CD4-positive, alpha-beta memory T cell (primary cell): ENCODE measurements around the gene NBEAL2. TPM values are rescaled to one million over a fixed set of nuclear protein-coding genes. Genes with fewer than 3 reads are reported as not detected.

ENCODE experiments used
- CTCF ChIA-PET: fragments of 350-600 bp; sonication (Branson Sonifier 250); formaldehyde crosslinking; loops from one replicate; lab custom pipeline; 2021; ENCODE audit warnings: inconsistent platforms; ENCODE audit not compliant: partially characterized antibody; lab: Charles Lee
- POLR2A ChIA-PET: fragments of 350-600 bp; sonication (Branson Sonifier 250); formaldehyde crosslinking; loops from one replicate; lab custom pipeline; 2021; ENCODE audit not compliant: partially characterized antibody; lab: Charles Lee
- DNase-seq, 5 donors: peaks; one replicate each; pipeline versions ENCODE4 v3.0.0 to v3.0.0-alpha.2; 2020 to 2022; ENCODE audit warnings: mixed read lengths in 1 of 5
- H3K27ac ChIP-seq: one replicate; pipeline ENCODE4 v1.7.0; 2013; ENCODE audit warnings: low read depth, low read length
- H3K27me3 ChIP-seq: 2 replicates; pipeline ENCODE4 v1.7.0; 2013; ENCODE audit warnings: mild to moderate bottlenecking, low read length, moderate library complexity; ENCODE audit not compliant: insufficient read depth
- H3K36me3 ChIP-seq: 2 replicates; pipeline ENCODE4 v1.7.0; 2013; ENCODE audit warnings: mild to moderate bottlenecking, low read length, moderate library complexity; ENCODE audit not compliant: insufficient read depth
- H3K4me1 ChIP-seq: 2 replicates; pipeline ENCODE4 v1.7.0; 2013; ENCODE audit warnings: mild to moderate bottlenecking, low read length, moderate library complexity; ENCODE audit not compliant: insufficient read depth
- H3K4me3 ChIP-seq, 2 donors: one replicate each; pipeline ENCODE4 v1.7.0; 2013; ENCODE audit warnings: low read length in 2 of 2, mild to moderate bottlenecking in 1 of 2
- H3K9me3 ChIP-seq, 2 donors: one replicate each; pipeline ENCODE4 v1.7.0; 2013; ENCODE audit warnings: low read length in 2 of 2, control low read depth in 1 of 2; ENCODE audit not compliant: control insufficient read depth in 1 of 2
- H3K27ac Mint-ChIP-seq, 7 donors: one replicate each; pipeline ENCODE4 v1.8.0; 2020 to 2021; ENCODE audit warnings: mixed read lengths in 7 of 7, mild to moderate bottlenecking in 6 of 7, inconsistent platforms in 3 of 7, moderate library complexity in 3 of 7
- H3K27me3 Mint-ChIP-seq, 2 donors: one replicate each; pipeline ENCODE4 v1.8.0; 2020 to 2021; ENCODE audit warnings: mixed read lengths in 2 of 2
- H3K36me3 Mint-ChIP-seq, 2 donors: one replicate each; pipeline ENCODE4 v1.8.0; 2020 to 2021; ENCODE audit warnings: mixed read lengths in 2 of 2, inconsistent platforms in 1 of 2, mild to moderate bottlenecking in 1 of 2
- H3K4me1 Mint-ChIP-seq, 4 donors: one replicate each; pipeline ENCODE4 v1.8.0; 2020 to 2021; ENCODE audit warnings: mixed read lengths in 4 of 4, mild to moderate bottlenecking in 1 of 4
- H3K4me3 Mint-ChIP-seq, 8 donors: one replicate each; pipeline ENCODE4 v1.8.0; 2020 to 2021; ENCODE audit warnings: mixed read lengths in 8 of 8, mild to moderate bottlenecking in 7 of 8, moderate library complexity in 6 of 8, inconsistent platforms in 3 of 8
- H3K9me3 Mint-ChIP-seq, 8 donors: one replicate each; pipeline ENCODE4 v1.8.0; 2020 to 2021; ENCODE audit warnings: mixed read lengths in 8 of 8, mild to moderate bottlenecking in 5 of 8, inconsistent platforms in 3 of 8, moderate library complexity in 1 of 8
- intact Hi-C: fragments of 100-400 bp; cut with micrococcal nuclease; formaldehyde crosslinking; loops from one replicate; pipeline ENCODE4 v1.15.1; 2023
- polyA plus RNA-seq, 2 donors: library from polyadenylated mRNA; unstranded; fragments of 300-500 nt; fragmentation: Illumina TruSeq; gene quantifications; one replicate each; pipeline ENCODE4 v1.2.3, GENCODE V29; 2021
- total RNA-seq, 2 experiments: library from RNA; stranded (reverse); gene quantifications; one replicate each; pipeline ENCODE4 v1.2.3, GENCODE V29; 2021

NBEAL2 gene
- total and polyA plus RNA-seq, 4 experiments from 2014 or later = 4.5 to 147 (median 79.8) TPM

GRCh38 chr3:47008234-47008796 lies 28.8 kb downstream of the NBEAL2 start:
- intact Hi-C loops = loop anchor here (10.0 kb wide), 1 partner anchor 316 kb away; no protein-coding TSS in a partner anchor
- ChIA-PET POLR2A (interaction anchor here (0.8 to 1.1 kb wide), 2 partner anchors 10 to 29 kb away, joined by 4 to 5 read pairs; partner anchors contain the start of gene NBEAL2), CTCF (interaction anchor here (1.2 to 1.6 kb wide), 2 partner anchors 9 to 10 kb away, joined by 3 read pairs; no protein-coding TSS in a partner anchor)
- no peak overlapping the region for H3K27ac ChIP-seq
- no peaks in the 10 kb centered on the region for H3K27me3 ChIP-seq
- no peak overlapping the region for H3K4me3 ChIP-seq
- peaks cover 49% of the 10 kb centered on the region for H3K36me3 ChIP-seq
- H3K4me1 ChIP-seq = no peaks in the 10 kb centered on the region
- H3K9me3 ChIP-seq = no peaks in the 10 kb centered on the region
- Mint-ChIP-seq H3K27ac (peak overlapping the region in 5 of 7 donors; percentile 15 to 89 (median 55)), H3K27me3 (no peaks in the 10 kb centered on the region), H3K4me1 (peaks cover 0 to 12% (median 3%) of the 10 kb centered on the region in 4 donors), H3K4me3 (peak overlapping the region in 4 of 8 donors; percentile 28 to 57 (median 44)), H3K9me3 (peaks cover 0 to 3% (median 0%) of the 10 kb centered on the region in 8 donors), H3K36me3 (peaks cover 23 to 56% of the 10 kb centered on the region in 2 donors)
- no peak for DNase-seq

GRCh38 chr3:47008851-47009224 lies 29.4 kb downstream of the NBEAL2 start:
- H3K27me3 Mint-ChIP-seq = no peaks in the 10 kb centered on the region
- H3K9me3 ChIP-seq = no peaks in the 10 kb centered on the region
- H3K27ac Mint-ChIP-seq = peak overlapping the region in 5 of 7 donors; percentile 15 to 89 (median 55)
- peak overlapping the region in 5 of 8 donors; percentile 28 to 57 (median 45) for H3K4me3 Mint-ChIP-seq
- peaks cover 44% of the 10 kb centered on the region for H3K36me3 ChIP-seq
- DNase-seq = no peak
- H3K27me3 ChIP-seq = no peaks in the 10 kb centered on the region
- CTCF ChIA-PET = no interaction called here
- peaks cover 2 to 12% (median 4%) of the 10 kb centered on the region in 4 donors for H3K4me1 Mint-ChIP-seq
- no peak overlapping the region for H3K27ac ChIP-seq
- intact Hi-C loops = loop anchor here (10.0 kb wide), 1 partner anchor 316 kb away; no protein-coding TSS in a partner anchor
- no peak overlapping the region for H3K4me3 ChIP-seq
- POLR2A ChIA-PET = interaction anchor here (0.8 to 1.1 kb wide), 3 partner anchors 11 to 31 kb away, joined by 4 to 5 read pairs (median 5); partner anchors contain the start of gene NBEAL2
- H3K9me3 Mint-ChIP-seq = peaks cover 0 to 3% (median 0%) of the 10 kb centered on the region in 8 donors
- no peaks in the 10 kb centered on the region for H3K4me1 ChIP-seq
- peaks cover 19 to 55% of the 10 kb centered on the region in 2 donors for H3K36me3 Mint-ChIP-seq

GRCh38 chr3:47009225-47010110 lies 30.0 kb downstream of the NBEAL2 start:
- Histone ChIP-seq H3K4me3 (no peak overlapping the region), H3K27ac (peak overlapping the region; percentile 14), H3K27me3 (no peaks in the 10 kb centered on the region), H3K36me3 (peaks cover 37% of the 10 kb centered on the region), H3K9me3 (no peaks in the 10 kb centered on the region), H3K4me1 (no peaks in the 10 kb centered on the region)
- Mint-ChIP-seq H3K36me3 (peaks cover 15 to 55% of the 10 kb centered on the region in 2 donors), H3K27ac (peak overlapping the region in 6 of 7 donors; percentile 4 to 79 (median 30)), H3K9me3 (peaks cover 0 to 3% (median 0%) of the 10 kb centered on the region in 8 donors), H3K4me1 (peaks cover 2 to 12% (median 7%) of the 10 kb centered on the region in 4 donors), H3K27me3 (no peaks in the 10 kb centered on the region), H3K4me3 (peak overlapping the region in 6 of 8 donors; percentile 43 to 74 (median 52))
- intact Hi-C loops = loop anchor here (10.0 kb wide), 1 partner anchor 315 kb away; no protein-coding TSS in a partner anchor
- CTCF ChIA-PET = no interaction called here
- DNase-seq = peak; percentile 55 to 77 (median 64)
- POLR2A ChIA-PET = interaction anchor here (0.8 to 1.1 kb wide), 3 partner anchors 12 to 32 kb away, joined by 4 to 5 read pairs (median 5); partner anchors contain the start of gene NBEAL2

GRCh38 chr3:47010111-47010712 lies 30.7 kb downstream of the NBEAL2 start:
- Histone ChIP-seq H3K36me3 (peaks cover 33% of the 10 kb centered on the region), H3K9me3 (no peaks in the 10 kb centered on the region), H3K4me1 (no peaks in the 10 kb centered on the region), H3K27me3 (no peaks in the 10 kb centered on the region), H3K27ac (no peak overlapping the region), H3K4me3 (no peak overlapping the region)
- ChIA-PET CTCF (interaction anchor here (1.4 kb wide), 1 partner anchor 11 kb away, joined by 3 read pairs; no protein-coding TSS in a partner anchor), POLR2A (no interaction called here)
- no peaks in the 10 kb centered on the region for H3K27me3 Mint-ChIP-seq
- peaks cover 0 to 3% (median 0%) of the 10 kb centered on the region in 8 donors for H3K9me3 Mint-ChIP-seq
- intact Hi-C loops = no loop called here
- no peak for DNase-seq
- peak overlapping the region in 6 of 8 donors; percentile 40 to 74 (median 60) for H3K4me3 Mint-ChIP-seq
- peaks cover 3 to 12% (median 8%) of the 10 kb centered on the region in 4 donors for H3K4me1 Mint-ChIP-seq
- H3K27ac Mint-ChIP-seq = peak overlapping the region; percentile 24 to 91 (median 71)
- H3K36me3 Mint-ChIP-seq = peaks cover 15 to 51% of the 10 kb centered on the region in 2 donors

- Histone ChIP-seq H3K4me3 (no peak overlapping the region), H3K9me3 (no peaks in the 10 kb centered on the region), H3K27me3 (no peaks in the 10 kb centered on the region), H3K36me3 (peaks cover 26% of the 10 kb centered on the region), H3K27ac (no peak overlapping the region), H3K4me1 (no peaks in the 10 kb centered on the region)
- peaks cover 10 to 48% of the 10 kb centered on the region in 2 donors for H3K36me3 Mint-ChIP-seq
- peak overlapping the region in 6 of 7 donors; percentile 14 to 84 (median 72) for H3K27ac Mint-ChIP-seq
- ChIA-PET POLR2A (interaction anchor here (0.9 to 1.1 kb wide), 5 partner anchors 20 to 35 kb away, joined by 3 to 4 read pairs (median 3); no protein-coding TSS in a partner anchor), CTCF (interaction anchor here (1.4 kb wide), 1 partner anchor 12 kb away, joined by 3 read pairs; no protein-coding TSS in a partner anchor)
- H3K4me1 Mint-ChIP-seq = peaks cover 4 to 15% (median 9%) of the 10 kb centered on the region in 4 donors
- intact Hi-C loops = no loop called here
- H3K9me3 Mint-ChIP-seq = peaks cover 0 to 3% (median 0%) of the 10 kb centered on the region in 8 donors
- no peaks in the 10 kb centered on the region for H3K27me3 Mint-ChIP-seq
- DNase-seq = no peak
- H3K4me3 Mint-ChIP-seq = no peak overlapping the region
Observed at GRCh38 chr3:47010910-47011309, 31.4 kb downstream of the NBEAL2 start.

- CTCF ChIA-PET = interaction anchor here (1.4 kb wide), 1 partner anchor 12 kb away, joined by 3 read pairs; no protein-coding TSS in a partner anchor
- H3K27me3 ChIP-seq = no peaks in the 10 kb centered on the region
- intact Hi-C loops = no loop called here
- POLR2A ChIA-PET = interaction anchor here (0.9 to 1.1 kb wide), 5 partner anchors 21 to 35 kb away, joined by 3 to 4 read pairs (median 3); no protein-coding TSS in a partner anchor
- peaks cover 2% of the 10 kb centered on the region for H3K4me1 ChIP-seq
- no peaks in the 10 kb centered on the region for H3K9me3 ChIP-seq
- H3K4me1 Mint-ChIP-seq = peaks cover 5 to 19% (median 9%) of the 10 kb centered on the region in 4 donors
- peaks cover 6 to 47% of the 10 kb centered on the region in 2 donors for H3K36me3 Mint-ChIP-seq
- no peak for DNase-seq
- H3K4me3 ChIP-seq = no peak overlapping the region
- H3K27ac Mint-ChIP-seq = peak overlapping the region; percentile 9 to 83 (median 65)
- no peaks in the 10 kb centered on the region for H3K27me3 Mint-ChIP-seq
- H3K27ac ChIP-seq = no peak overlapping the region
- peaks cover 21% of the 10 kb centered on the region for H3K36me3 ChIP-seq
- peaks cover 0 to 3% (median 0%) of the 10 kb centered on the region in 8 donors for H3K9me3 Mint-ChIP-seq
- H3K4me3 Mint-ChIP-seq = peak overlapping the region in 1 of 8 donors; percentile 4
Observed at GRCh38 chr3:47011371-47011770, 31.9 kb downstream of the NBEAL2 start.
